HG02938 (cell line): ENCODE results near the gene EXOC3L2.
"Not testable (repeated sequence)": the region's sequence is repeated elsewhere in the genome, so short reads cannot be mapped to it uniquely, and the experiment has no call there.

ENCODE experiments used
- ATAC-seq: cut with Tn5 transposase; IDR thresholded peaks from one replicate; pipeline ENCODE4 v1.9.1; 2021; ENCODE audit warnings: mild to moderate bottlenecking, moderate library complexity; ENCODE audit not compliant: unreplicated experiment

The EXOC3L2 gene

DNA sequence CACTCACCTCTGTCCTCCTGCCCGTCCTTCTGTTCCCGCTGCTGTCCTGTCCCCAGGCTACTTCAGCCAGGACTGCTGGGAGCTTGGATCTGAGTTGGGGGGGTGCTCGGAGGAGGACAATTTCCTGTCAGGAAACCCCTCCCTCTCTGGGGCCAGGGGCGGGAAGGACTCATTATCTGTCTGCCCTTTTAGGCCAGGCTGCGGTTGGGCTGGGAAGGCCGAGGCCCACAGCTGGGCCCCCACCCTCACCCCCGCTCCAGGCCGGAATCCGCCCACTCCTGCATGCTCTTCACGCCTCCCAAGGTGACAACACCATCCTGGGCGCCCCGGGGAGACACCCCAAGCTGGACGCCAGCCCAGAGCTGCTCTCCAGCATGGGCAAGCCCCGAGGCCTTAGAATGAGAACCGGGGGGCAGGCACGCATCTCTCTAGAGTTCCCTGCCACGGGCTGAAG is at the start of gene EXOC3L2:
TSS of gene EXOC3L2 (minus strand) at position 74 of the 454 bp plus-strand sequence. CDS start 6,362 bp downstream, outside the sequence.
- ATAC-seq, result no peak

DNA sequence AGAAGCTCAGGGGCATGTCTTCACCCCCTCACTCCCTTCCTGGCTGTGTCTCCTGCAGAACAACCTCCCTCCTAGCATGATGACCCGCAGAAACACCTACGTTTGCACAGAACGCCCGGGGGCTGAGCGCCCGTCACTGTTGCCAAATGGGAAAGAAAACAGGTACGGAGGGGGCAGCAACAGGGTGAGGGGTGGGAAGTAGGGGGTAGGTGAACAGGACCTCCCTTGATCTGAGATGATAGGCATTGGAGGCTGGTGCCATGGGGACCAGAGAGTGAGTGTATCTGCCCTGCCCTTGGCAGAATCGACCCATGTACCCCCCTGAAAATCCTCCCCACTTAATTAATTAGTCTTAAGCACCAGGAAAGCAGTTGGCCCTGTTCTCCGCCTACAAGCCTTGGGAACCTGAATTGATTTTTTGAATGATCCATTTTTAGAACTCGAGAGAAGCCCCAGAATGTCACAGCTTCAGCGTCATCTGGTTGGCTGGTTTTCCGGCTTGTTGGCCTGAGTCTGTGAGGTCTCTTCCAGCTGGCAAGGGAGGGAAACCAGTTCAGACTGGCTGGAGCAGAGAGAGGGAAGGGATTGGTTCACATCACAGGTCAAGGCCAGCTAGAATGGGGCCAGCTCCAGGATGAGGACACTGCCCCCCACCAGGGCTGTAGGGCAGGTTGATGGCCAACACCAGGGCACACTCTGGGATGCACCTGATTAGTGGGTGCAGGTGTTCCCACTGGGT is 49.3 kb upstream of the EXOC3L2 start:
- no peak for ATAC-seq

- no peak for ATAC-seq
These were observed 48.5 kb upstream of the EXOC3L2 start for GRCh38 chr19:45293682-45294081.

DNA sequence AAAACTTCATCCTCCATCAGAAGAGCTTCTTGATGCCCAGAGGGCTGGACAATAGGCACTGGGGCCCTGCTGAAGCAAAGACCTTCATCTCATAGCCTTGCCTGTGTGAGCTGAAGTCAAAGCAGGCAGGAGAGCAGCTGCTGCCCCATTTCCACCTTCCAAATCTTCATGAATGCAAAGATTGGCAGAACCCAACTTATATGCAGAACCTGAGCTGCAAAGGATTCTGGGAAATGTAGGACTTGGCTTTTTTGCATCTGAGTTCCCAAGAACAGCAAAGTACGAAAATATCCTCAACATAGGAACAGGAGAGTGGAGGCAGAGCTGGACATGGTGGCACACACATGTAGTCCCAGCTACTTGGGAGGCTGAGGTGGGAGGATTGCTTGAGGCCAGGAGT is 46.6 kb upstream of the EXOC3L2 start:
- no peak for ATAC-seq

- ATAC-seq, result no peak
These were observed 45.2 kb upstream of the EXOC3L2 start for GRCh38 chr19:45290381-45290931.

DNA sequence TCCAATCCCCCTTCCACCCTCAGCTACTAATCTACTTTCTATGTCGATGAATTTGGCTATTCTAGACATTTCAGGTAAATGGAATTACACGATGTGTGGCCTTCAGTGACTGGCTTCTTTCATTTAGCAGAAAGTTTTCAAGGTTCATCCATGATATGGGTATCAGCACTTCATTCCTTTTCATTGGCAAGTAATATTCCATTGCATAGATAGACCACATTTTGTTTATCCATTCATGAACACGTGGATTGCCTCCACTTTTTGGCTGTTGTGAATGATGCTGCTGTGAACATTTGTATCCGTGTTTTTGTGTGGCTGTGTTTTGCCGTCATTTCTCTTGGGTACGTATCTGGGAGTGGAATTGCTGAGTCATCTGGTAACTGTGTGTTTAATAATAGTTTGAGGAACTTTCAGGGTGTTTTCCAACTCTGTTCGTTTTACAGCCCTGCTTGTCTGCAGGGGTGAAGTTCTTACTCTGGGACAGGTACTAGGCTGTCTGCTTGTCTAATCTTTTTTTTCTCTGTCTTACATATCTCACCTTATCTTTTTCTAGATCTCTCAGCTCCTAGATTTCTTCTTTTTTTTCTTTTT is 38.3 kb upstream of the EXOC3L2 start:
- ATAC-seq, result no peak

DNA sequence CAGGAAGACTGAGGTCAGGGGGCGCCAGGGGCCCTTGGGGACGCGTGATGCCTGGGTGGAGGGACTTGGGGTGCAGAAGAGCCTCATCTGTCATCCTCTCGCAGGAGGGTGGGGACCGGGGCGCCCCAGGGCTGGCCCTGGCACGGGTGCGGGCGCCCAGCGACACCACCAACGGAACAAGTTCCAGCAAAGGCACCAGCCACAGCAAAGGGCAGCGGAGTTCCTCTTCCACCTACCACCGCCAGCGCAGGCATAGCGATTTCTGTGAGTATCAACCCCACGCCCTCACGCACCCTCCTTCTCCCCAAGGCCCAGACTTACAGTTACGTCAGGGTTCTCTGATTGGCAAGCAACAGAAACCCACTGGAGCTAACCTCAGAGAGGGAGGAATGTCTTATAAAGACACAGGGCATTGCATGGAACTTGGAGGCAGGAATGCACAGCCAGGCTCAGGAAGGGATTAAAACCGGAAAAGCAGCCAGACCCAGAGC is 35.3 kb upstream of the EXOC3L2 start:
- ATAC-seq, result no peak

DNA sequence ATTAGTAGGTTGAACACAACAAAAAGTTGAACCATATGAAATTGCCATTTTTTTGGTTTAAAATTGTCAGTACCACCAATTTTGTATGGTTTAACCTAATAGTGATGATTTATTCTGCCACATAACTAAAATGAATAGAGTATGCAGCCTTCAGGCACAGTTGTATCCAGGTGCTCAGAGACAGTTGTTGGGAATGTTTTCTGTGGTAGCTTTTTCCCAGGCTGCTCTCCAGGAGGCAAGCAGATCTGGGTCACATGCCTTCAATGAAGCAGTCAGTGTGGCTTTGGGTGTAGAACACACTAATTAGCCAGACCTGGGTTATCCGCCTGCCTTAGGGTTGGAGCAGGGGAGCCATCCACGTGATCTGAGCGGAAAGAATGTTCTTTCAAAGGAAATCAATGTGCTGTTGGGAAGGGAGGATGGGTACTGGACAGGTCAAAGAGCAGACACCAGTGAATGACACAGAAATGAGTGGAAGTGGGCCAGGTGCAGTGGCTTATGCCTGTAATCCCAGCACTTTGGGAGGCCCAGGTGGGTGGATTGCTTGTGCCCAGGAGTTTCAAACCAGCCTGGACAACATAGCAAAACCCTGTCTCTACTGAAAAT is 34.5 kb upstream of the EXOC3L2 start:
- no peak for ATAC-seq

GRCh38 chr19:45278087-45278486 is 32.9 kb upstream of the EXOC3L2 start:
- ATAC-seq, result no peak

- ATAC-seq, result no peak
These were observed 31.1 kb upstream of the EXOC3L2 start for GRCh38 chr19:45276284-45276687.

- ATAC-seq, result no peak
These were observed 30.3 kb upstream of the EXOC3L2 start for GRCh38 chr19:45275370-45275971.

DNA sequence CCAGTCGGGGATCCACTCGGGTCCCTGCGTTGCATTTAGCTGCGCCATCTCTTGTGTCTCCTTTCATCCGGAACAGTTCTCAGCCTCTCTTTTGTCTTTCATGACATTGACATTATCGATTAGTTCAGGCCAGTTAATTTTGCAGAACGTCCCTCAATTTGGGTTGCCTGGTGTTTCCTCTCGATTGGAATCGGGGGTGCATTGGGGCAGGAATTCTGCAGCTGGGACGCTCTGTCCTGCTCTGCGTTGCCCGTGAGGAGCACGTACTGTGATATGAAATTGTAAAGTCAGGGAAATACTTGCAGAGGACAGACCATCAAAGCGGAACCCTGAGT is 28.3 kb upstream of the EXOC3L2 start:
- no peak for ATAC-seq

GRCh38 chr19:45271735-45272108 is 26.5 kb upstream of the EXOC3L2 start:
- no peak for ATAC-seq

GRCh38 chr19:45271098-45271734 is 26.0 kb upstream of the EXOC3L2 start:
- no peak for ATAC-seq

GRCh38 chr19:45269939-45270338 is 24.7 kb upstream of the EXOC3L2 start:
- not testable (repeated sequence) for ATAC-seq

DNA sequence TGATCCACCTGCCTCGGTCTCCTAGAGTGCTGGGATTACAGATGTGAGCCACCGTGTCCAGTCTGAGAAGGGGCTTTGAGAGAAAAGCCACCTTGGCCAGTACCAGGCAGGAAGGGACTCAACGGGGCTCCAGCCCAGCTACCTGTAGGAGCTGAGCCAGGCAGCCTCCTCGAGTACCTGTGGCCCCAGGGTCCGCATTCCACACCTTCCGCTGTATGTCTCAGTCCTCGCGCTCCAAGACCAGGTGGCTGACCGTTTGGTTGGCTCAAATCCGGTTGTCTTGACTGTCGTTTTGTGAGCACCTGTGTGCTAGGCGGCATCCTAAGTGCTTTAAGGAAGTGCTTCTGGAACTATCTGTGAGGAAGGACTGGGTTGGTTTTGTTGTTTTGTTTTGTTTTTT is 22.1 kb upstream of the EXOC3L2 start:
- no peak for ATAC-seq

GRCh38 chr19:45265375-45265774 is 20.2 kb upstream of the EXOC3L2 start:
- ATAC-seq, result no peak

- ATAC-seq, result no peak
These were observed 19.6 kb upstream of the EXOC3L2 start for GRCh38 chr19:45264781-45265317.

DNA sequence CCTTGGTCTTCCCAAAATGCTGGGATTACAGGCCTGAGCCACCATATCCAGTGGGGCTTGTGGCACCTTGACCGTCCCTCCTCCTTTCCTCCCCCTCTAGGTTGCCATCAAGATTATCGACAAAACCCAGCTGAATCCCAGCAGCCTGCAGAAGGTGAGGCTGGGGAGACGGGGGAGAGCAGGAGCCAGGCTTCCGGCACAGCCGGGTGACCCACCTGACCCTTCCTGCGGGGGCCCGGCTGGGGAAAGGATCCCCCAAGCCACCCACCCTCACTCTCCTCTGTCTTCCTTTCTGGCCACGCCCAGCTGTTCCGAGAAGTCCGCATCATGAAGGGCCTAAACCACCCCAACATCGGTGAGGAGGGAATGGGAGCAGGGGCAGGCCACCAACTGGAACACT is 17.8 kb upstream of the EXOC3L2 start:
- no peak for ATAC-seq

DNA sequence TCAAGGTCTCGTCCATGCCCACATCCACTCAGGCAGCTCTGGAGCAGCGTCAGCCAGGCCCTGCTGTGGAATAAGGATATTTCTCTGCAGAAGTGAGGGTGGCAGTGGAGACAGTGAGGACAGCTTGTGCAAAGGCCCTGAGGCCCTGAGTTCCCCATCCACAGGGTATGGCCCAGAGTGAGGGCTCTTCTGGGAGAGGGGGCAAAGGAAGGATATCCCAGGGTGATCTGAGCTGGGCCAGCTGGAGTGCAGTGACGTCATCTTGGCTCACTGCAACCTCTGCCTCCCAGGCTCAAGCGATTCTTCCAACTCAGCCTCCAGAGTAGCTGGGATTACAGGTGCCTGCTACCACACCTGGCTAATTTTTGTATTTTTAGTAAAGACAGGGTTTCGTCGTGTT is 17.4 kb upstream of the EXOC3L2 start:
- no peak for ATAC-seq

DNA sequence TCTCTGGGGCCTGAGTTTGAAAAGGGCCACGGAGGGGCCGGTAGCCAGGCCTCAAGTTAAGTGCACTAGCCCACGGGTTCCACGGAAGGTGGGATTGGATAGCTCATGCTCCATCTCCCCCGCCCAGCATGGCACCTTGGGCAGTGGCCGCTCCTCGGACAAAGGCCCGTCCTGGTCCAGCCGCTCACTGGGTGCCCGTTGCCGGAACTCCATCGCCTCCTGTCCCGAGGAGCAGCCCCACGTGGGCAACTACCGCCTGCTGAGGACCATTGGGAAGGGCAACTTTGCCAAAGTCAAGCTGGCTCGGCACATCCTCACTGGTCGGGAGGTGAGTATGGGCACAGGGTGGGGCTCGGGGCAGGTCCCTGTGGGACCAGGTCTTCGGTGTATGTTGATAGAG is 13.7 kb upstream of the EXOC3L2 start:
- ATAC-seq, result no peak
